ENCODE measurements around the gene ENHO. TPM values are rescaled to one million over a fixed set of nuclear protein-coding genes. Genes with fewer than 3 reads are reported as not detected.

ENHO gene
- polyA plus RNA-seq, 1 donor (not counting 4 experiments of a cell fraction or from before 2014, with no cell fraction given), result not detected

DNA sequence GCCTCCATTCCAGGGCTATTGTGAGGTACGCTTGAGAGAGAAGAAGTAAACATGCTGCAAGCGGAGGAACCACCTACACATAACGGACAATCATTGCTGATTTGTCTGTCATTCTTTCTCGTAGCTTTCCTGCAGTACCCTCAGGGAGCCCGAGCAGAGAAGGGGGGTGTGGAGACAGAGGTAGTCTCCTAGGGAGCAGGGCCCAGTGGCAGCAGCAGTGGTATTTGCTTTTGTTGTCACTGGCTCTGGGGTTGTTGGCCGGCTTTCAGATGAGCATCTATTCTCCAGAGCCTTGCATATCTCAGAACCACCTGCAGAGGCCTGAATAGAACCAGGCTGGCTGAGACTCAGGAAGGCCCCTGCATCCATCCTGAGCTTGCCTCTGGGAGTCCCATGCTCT, 19.9 kb downstream of the ENHO start:
- H3K9me3 ChIP-seq (ENCODE audit: control insufficient read depth, low read depth, low read length), result no peaks in the 10 kb centered on the region
- H3K27me3 ChIP-seq (ENCODE audit: control insufficient read depth, extremely low read depth, insufficient read depth, low read length), result peaks cover 31% of the 10 kb centered on the region
- H4K20me1 ChIP-seq (ENCODE audit: control insufficient read depth, extremely low read depth, insufficient read depth, low read length), result peaks cover 2% of the 10 kb centered on the region
- H3K4me3 ChIP-seq (ENCODE audit: control insufficient read depth in 2 of 3, extremely low read depth in 1 of 3, insufficient read depth in 2 of 3, low read depth in 1 of 3, low read length in 3 of 3), result no peak overlapping the region
- peaks cover 14% of the 10 kb centered on the region for H3K4me1 ChIP-seq (ENCODE audit: control insufficient read depth, extremely low read depth, insufficient read depth, low read length)
- no peak overlapping the region for H2AFZ ChIP-seq (ENCODE audit: control insufficient read depth, low read length)
- no peak overlapping the region for H3K27ac ChIP-seq (ENCODE audit: control insufficient read depth, insufficient read depth, low read length)
- FAIRE-seq (no peak), DNase-seq (ENCODE audit: low read depth, low spot score) (no peak)
- dilution Hi-C loops (cut with MboI; ENCODE audit: extremely low pct_ligation_motif_present, low sequenced_read_pairs), result no loop called here
- no peaks in the 10 kb centered on the region for H3K9me1 ChIP-seq (ENCODE audit: control insufficient read depth, extremely low read depth, insufficient read depth, low read length)
- no peaks in the 10 kb centered on the region for H3K79me2 ChIP-seq (ENCODE audit: control insufficient read depth, insufficient read depth, low read length)
- TF ChIP-seq EZH2 (IDR thresholded peaks at IDR 0.05; ENCODE audit: low read length), result no peak
- TF ChIP-seq, protein P1, sequence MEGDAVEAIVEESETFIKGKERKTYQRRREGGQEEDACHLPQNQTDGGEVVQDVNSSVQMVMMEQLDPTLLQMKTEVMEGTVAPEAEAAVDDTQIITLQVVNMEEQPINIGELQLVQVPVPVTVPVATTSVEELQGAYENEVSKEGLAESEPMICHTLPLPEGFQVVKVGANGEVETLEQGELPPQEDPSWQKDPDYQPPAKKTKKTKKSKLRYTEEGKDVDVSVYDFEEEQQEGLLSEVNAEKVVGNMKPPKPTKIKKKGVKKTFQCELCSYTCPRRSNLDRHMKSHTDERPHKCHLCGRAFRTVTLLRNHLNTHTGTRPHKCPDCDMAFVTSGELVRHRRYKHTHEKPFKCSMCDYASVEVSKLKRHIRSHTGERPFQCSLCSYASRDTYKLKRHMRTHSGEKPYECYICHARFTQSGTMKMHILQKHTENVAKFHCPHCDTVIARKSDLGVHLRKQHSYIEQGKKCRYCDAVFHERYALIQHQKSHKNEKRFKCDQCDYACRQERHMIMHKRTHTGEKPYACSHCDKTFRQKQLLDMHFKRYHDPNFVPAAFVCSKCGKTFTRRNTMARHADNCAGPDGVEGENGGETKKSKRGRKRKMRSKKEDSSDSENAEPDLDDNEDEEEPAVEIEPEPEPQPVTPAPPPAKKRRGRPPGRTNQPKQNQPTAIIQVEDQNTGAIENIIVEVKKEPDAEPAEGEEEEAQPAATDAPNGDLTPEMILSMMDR (optimal IDR thresholded peaks at IDR 0.05 in 1 of 3, IDR thresholded peaks at IDR 0.05 in 1 of 3, conservative IDR thresholded peaks at IDR 0.05 in 1 of 3; ENCODE audit: extremely low read depth in 1 of 3, insufficient read depth in 2 of 3, low read length in 3 of 3), result no peak
- no peaks in the 10 kb centered on the region for H3K36me3 ChIP-seq (ENCODE audit: control insufficient read depth in 2 of 2, extremely low read depth in 1 of 2, insufficient read depth in 2 of 2, low read length in 2 of 2)
- H3K4me2 ChIP-seq (ENCODE audit: control insufficient read depth, extremely low read depth, insufficient read depth, low read depth, low read length), result no peak overlapping the region
- no peak overlapping the region for H3K9ac ChIP-seq (ENCODE audit: control insufficient read depth, extremely low read depth, insufficient read depth, low read length)

DNA sequence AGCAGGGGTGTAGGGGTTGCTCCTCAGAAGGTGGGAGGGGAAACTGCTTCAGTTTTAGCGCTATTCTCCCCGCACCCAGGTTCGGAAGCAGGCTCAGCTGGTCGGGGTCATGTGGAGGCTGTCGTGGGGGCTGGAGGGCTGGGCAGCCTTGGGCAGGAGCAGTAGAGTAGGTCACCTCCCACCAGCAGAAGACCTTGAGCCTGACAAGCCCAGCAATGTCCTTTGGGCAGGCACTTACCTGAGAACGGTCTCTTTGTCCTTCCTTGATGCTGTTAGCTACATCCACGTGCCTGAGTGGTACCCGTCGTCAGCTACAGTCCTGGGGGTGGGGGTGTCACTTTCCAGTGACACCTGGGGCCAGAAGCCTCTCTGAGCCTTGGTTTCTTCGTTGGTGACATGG, 20.3 kb downstream of the ENHO start:
- DNase-seq (ENCODE audit: low read depth, low spot score) (no peak), FAIRE-seq (no peak)
- TF ChIP-seq, protein P1 (optimal IDR thresholded peaks at IDR 0.05 in 1 of 3, IDR thresholded peaks at IDR 0.05 in 1 of 3, conservative IDR thresholded peaks at IDR 0.05 in 1 of 3; ENCODE audit: extremely low read depth in 1 of 3, insufficient read depth in 2 of 3, low read length in 3 of 3), result no peak
- TF ChIP-seq EZH2 (IDR thresholded peaks at IDR 0.05; ENCODE audit: low read length), result no peak
- Histone ChIP-seq H3K36me3 (ENCODE audit: control insufficient read depth in 2 of 2, extremely low read depth in 1 of 2, insufficient read depth in 2 of 2, low read length in 2 of 2) (no peaks in the 10 kb centered on the region), H3K27me3 (ENCODE audit: control insufficient read depth, extremely low read depth, insufficient read depth, low read length) (peaks cover 27% of the 10 kb centered on the region), H4K20me1 (ENCODE audit: control insufficient read depth, extremely low read depth, insufficient read depth, low read length) (peaks cover 2% of the 10 kb centered on the region), H3K9me3 (ENCODE audit: control insufficient read depth, low read depth, low read length) (no peaks in the 10 kb centered on the region), H2AFZ (ENCODE audit: control insufficient read depth, low read length) (no peak overlapping the region), H3K9me1 (ENCODE audit: control insufficient read depth, extremely low read depth, insufficient read depth, low read length) (no peaks in the 10 kb centered on the region), H3K4me2 (ENCODE audit: control insufficient read depth, extremely low read depth, insufficient read depth, low read depth, low read length) (no peak overlapping the region), H3K79me2 (ENCODE audit: control insufficient read depth, insufficient read depth, low read length) (no peaks in the 10 kb centered on the region), H3K4me1 (ENCODE audit: control insufficient read depth, extremely low read depth, insufficient read depth, low read length) (peaks cover 14% of the 10 kb centered on the region), H3K9ac (ENCODE audit: control insufficient read depth, extremely low read depth, insufficient read depth, low read length) (no peak overlapping the region), H3K4me3 (ENCODE audit: control insufficient read depth in 2 of 3, extremely low read depth in 1 of 3, insufficient read depth in 2 of 3, low read depth in 1 of 3, low read length in 3 of 3) (no peak overlapping the region), H3K27ac (ENCODE audit: control insufficient read depth, insufficient read depth, low read length) (no peak overlapping the region)
- dilution Hi-C loops (cut with MboI; ENCODE audit: extremely low pct_ligation_motif_present, low sequenced_read_pairs), result no loop called here

Measured in keratinocyte (primary cell).